Nephron (organoid): Measurements from ENCODE around the gene DIO1.
A peak's percentile ranks its signal among the peaks of the same experiment; 100 is the strongest.

Experiments
- H3K27ac Mint-ChIP-seq, 3 experiments: 2 replicates each; pipeline ENCODE4 v1.8.0; 2020; ENCODE audit warnings: mixed read lengths in 3 of 3, mild to moderate bottlenecking in 2 of 3, moderate library complexity in 1 of 3
- H3K27me3 Mint-ChIP-seq: 2 replicates; pipeline ENCODE4 v1.8.0; 2021; ENCODE audit warnings: low read depth, mild to moderate bottlenecking, moderate library complexity, mixed read lengths
- H3K36me3 Mint-ChIP-seq: 2 replicates; pipeline ENCODE4 v1.8.0; 2020; ENCODE audit warnings: low read depth, mixed read lengths
- H3K4me1 Mint-ChIP-seq: 2 replicates; pipeline ENCODE4 v1.8.0; 2020; ENCODE audit warnings: mixed read lengths
- H3K4me3 Mint-ChIP-seq, 3 experiments: 2 replicates each; pipeline ENCODE4 v1.8.0; 2020; ENCODE audit warnings: mild to moderate bottlenecking in 3 of 3, mixed read lengths in 3 of 3, moderate library complexity in 2 of 3
- H3K9me3 Mint-ChIP-seq: 2 replicates; pipeline ENCODE4 v1.8.0; 2020; ENCODE audit warnings: mixed read lengths
- TF ChIP-seq, protein P1 (sequence below), 3 experiments: fragments of 200-600 bp; sonication (generic); IDR thresholded peaks; one replicate each; pipeline ENCODE4 v1.5.0; 2021; ENCODE audit warnings: antibody characterized with exemption in 3 of 3; ENCODE audit not compliant: unreplicated experiment in 3 of 3

Gene DIO1

DNA sequence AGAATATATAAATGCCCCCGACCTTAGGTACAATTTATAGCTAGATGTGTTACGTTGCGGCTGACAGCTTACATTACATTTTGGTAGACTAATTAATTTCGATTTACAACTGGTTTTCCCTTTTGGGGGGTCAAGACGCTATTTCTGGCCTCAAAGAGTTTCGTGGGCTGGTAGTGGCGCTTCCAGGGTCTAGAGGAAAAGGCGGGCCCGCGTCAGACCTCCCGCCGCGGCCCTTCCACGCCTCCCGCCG, 51.1 kb downstream of the DIO1 start:
- Mint-ChIP-seq H3K4me3 (peak overlapping the region; percentile 94 to 96 (median 95)), H3K9me3 (no peaks in the 10 kb centered on the region), H3K4me1 (peaks cover 54% of the 10 kb centered on the region), H3K27ac (peak overlapping the region; percentile 84 to 97 (median 93)), H3K27me3 (peaks cover 3% of the 10 kb centered on the region), H3K36me3 (peaks cover 19% of the 10 kb centered on the region)
- TF ChIP-seq, protein P1, sequence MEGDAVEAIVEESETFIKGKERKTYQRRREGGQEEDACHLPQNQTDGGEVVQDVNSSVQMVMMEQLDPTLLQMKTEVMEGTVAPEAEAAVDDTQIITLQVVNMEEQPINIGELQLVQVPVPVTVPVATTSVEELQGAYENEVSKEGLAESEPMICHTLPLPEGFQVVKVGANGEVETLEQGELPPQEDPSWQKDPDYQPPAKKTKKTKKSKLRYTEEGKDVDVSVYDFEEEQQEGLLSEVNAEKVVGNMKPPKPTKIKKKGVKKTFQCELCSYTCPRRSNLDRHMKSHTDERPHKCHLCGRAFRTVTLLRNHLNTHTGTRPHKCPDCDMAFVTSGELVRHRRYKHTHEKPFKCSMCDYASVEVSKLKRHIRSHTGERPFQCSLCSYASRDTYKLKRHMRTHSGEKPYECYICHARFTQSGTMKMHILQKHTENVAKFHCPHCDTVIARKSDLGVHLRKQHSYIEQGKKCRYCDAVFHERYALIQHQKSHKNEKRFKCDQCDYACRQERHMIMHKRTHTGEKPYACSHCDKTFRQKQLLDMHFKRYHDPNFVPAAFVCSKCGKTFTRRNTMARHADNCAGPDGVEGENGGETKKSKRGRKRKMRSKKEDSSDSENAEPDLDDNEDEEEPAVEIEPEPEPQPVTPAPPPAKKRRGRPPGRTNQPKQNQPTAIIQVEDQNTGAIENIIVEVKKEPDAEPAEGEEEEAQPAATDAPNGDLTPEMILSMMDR (IDR thresholded peaks at IDR 0.05; ENCODE audit: unreplicated experiment in 3 of 3), result no peak

DNA sequence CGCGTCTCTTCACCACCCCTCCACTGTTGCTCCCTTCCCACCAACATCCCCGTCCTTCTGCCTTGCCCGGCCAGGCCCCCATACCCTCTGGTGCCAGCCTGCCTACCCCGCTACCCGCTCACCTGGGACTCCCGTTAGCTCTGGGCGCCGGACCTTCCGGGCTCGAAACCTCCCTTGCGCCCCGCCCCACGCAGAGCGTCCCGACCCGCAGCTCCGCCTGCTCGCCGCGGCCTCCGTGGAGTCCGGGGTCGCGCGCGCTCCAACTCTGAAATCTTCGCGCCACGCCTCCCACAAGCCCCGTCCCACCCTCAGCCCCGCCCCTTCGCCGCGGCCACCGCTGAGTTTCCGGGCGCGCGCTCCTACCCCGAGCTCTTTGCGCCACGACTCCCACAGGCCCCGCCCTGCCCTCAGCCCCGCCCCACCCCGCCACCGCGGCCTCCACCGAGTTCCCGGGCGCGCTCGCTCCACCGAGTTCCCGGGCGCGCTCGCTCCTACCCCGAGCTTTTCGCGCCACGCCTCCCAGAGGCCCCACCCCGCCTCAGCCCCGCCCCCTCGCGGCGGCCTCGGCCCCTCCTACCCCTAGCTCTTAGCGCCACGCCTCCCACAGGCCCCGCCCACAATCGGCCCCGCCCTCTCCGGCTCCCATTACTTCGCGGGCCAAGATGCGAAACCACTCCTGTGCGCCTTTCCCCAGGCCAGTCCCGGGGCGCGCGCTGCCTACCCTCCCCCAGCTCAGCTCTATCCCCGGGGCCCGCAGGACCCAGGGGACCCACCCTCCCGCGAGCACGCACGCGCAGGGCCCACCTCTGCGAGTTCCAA, 51.7 kb downstream of the DIO1 start, which contains the start of gene IFT25:
TSS of gene IFT25 (minus strand) at position 267 of the 819 bp plus-strand sequence. CDS start 5,617 bp downstream, outside the sequence.
- H3K36me3 Mint-ChIP-seq, result peaks cover 17% of the 10 kb centered on the region
- peak within 1 kb of the TSS; percentile 84 to 97 (median 93) for H3K27ac Mint-ChIP-seq
- H3K4me3 Mint-ChIP-seq, result peak within 1 kb of the TSS; percentile 95 to 96 (median 95)
- peaks cover 3% of the 10 kb centered on the region for H3K27me3 Mint-ChIP-seq
- H3K9me3 Mint-ChIP-seq, result no peaks in the 10 kb centered on the region
- peaks cover 54% of the 10 kb centered on the region for H3K4me1 Mint-ChIP-seq
- TF ChIP-seq, protein P1 (IDR thresholded peaks at IDR 0.05; ENCODE audit: unreplicated experiment in 3 of 3), result no peak

DNA sequence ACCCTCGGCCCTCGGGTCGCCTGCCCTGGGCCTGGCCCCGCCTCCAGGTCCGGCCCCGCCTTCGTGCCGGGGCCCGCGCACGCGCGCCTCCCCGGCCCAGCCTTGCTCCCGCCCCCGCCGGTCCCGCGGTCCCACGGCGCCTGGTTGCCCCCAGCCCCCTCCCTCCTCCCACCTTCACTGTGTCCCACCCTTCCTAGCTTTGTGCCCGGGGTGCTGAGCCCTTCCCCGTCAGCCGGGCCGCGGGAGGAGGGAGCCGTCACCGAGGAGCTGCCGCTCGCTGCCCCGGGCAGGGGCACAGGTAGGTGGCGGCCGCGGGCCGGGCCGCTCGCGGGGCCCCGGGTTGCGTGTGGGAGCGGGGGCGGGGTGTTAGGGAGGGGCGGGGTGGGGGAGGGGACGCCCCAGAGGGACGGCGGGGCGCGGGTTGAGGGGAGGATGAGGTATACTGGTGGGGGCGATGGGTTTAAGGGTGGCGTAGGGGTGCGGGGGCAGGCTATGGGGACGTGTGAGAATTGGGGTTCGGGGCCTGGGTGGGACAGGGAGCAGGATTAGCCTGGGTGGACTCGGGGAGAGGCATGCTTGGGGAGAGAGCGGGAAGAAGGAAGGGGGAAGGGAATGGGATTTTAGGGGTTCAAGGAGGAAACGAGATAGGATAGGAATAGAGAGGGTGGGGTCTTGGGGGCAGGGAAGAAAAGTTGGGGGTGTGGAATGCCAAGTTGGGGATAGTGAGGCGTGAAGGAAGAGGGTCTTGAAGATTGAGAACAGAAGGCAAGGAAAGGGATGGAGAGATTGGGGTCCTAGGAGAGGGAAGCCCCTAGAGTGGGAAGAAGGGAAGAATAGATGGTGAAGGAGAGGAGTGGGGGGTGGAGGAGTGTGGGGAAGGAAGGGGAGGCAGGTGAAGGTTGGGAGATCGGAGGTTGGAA, 52.5 kb downstream of the DIO1 start, which contains the start of gene LRRC42:
TSS of gene LRRC42 (plus strand) at position 99 of the 920 bp plus-strand sequence. CDS start 5,650 bp downstream, outside the sequence.
- Mint-ChIP-seq H3K27ac (peak within 1 kb of the TSS; percentile 91 to 97 (median 93)), H3K4me1 (peaks cover 59% of the 10 kb centered on the region), H3K36me3 (peaks cover 22% of the 10 kb centered on the region), H3K4me3 (peak within 1 kb of the TSS; percentile 95 to 96 (median 95)), H3K9me3 (no peaks in the 10 kb centered on the region), H3K27me3 (peaks cover 3% of the 10 kb centered on the region)
- TF ChIP-seq, protein P1 (IDR thresholded peaks at IDR 0.05; ENCODE audit: unreplicated experiment in 3 of 3), result no peak

DNA sequence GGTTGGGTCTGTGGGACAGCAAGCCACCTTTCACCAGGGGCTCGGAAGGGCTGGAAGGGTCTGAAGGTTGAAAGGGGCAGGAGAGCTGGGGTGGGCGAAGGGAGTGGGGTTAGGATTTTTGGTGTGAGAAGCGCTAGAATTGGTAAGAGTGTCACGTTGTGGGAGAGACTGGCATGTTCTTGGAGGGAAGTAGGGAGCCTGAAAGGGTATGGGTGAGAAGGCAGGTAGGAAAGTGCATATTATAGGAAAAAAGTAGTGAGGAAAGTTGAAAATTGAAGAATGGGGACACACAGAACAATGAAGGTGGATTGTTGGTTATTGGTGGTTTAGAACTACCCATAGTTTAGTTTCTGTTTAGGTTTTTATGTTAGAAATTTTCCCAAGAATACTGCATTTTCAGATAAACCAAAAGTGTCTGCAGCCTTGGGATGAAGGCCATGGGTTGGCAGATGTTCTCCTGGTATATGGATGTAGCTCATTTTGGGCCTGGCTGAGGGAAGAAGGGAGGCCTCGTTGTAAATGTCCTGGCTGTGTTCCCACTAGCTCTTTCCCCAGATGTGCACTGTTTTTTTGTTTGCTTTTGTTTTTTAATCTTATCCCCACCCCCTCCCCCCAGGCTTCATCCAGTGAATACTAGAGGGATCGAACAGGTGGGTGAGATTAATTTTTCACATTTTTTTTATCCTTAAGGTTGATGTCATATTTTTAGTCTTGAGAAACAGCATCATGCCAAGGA, 53.4 kb downstream of the DIO1 start:
- Mint-ChIP-seq H3K27me3 (peaks cover 3% of the 10 kb centered on the region), H3K4me3 (peak overlapping the region; percentile 95 to 96 (median 95)), H3K9me3 (no peaks in the 10 kb centered on the region), H3K36me3 (peaks cover 25% of the 10 kb centered on the region), H3K27ac (peak overlapping the region; percentile 84 to 91 (median 91)), H3K4me1 (peaks cover 59% of the 10 kb centered on the region)
- TF ChIP-seq, protein P1 (IDR thresholded peaks at IDR 0.05; ENCODE audit: unreplicated experiment in 3 of 3), result no peak

DNA sequence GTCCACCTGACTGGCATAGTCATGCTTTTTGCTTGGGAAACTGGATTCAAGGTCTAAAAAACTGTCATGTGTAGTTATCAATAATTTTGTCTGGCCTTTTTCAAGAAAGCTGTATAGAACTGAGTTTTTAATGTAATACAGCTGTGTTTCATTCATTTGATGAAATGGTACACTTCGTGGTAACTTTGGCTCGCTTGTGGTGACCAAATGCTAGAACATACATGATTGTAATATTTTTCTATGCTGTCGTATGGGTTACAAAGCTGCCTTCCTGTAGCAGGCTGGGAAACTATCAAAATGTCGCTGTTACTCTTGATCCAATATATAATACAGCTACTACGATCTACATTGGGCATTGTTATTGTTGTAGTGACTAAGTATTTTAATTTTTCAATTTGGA, 54.3 kb downstream of the DIO1 start:
- H3K27ac Mint-ChIP-seq, result peak overlapping the region; percentile 84 to 91 (median 91)

More for the DNA sequence above, 54.3 kb downstream of the DIO1 start:
- TF ChIP-seq, protein P1 (IDR thresholded peaks at IDR 0.05; ENCODE audit: unreplicated experiment in 3 of 3), result no peak
- peak overlapping the region; percentile 95 to 96 (median 95) for H3K4me3 Mint-ChIP-seq
- H3K27me3 Mint-ChIP-seq, result peaks cover 3% of the 10 kb centered on the region
- peaks cover 60% of the 10 kb centered on the region for H3K4me1 Mint-ChIP-seq
- H3K9me3 Mint-ChIP-seq, result no peaks in the 10 kb centered on the region
- peaks cover 25% of the 10 kb centered on the region for H3K36me3 Mint-ChIP-seq
